ENCODE measurements around the gene ORAI3.

DNA sequence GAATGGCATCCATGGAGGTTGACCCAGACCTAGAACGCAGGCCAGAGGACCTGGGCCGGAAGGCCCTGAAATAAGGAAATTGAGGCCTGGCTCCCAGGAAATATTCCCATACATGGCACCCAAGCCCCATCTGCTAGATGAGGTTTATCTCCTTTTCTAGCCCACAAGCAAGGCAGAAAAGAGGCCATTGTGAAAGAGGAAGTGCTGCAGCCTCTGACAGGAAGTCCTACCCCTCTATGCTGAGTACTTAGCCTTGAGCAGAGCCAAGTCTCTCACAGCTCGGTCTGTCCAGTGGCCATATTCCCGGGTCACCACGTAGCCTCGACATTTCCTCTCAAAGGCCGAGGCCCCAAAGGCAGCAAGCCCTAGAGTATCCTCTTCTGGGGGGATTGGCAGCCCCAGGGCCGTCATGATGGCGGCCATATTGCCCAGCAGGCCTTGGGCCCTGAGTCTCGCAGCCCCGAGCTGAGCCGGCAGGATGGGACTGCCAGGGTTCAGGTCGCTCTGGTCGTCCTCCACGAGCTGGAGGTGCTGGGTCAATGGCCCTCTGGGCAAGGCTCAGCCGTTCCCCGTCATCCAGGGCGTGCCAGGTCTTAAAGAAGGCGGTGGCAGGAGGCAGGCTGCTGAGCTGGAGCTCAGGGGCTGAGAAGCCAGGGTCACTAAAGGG, 44.6 kb upstream of the ORAI3 start:
- TF ChIP-seq, protein P1, sequence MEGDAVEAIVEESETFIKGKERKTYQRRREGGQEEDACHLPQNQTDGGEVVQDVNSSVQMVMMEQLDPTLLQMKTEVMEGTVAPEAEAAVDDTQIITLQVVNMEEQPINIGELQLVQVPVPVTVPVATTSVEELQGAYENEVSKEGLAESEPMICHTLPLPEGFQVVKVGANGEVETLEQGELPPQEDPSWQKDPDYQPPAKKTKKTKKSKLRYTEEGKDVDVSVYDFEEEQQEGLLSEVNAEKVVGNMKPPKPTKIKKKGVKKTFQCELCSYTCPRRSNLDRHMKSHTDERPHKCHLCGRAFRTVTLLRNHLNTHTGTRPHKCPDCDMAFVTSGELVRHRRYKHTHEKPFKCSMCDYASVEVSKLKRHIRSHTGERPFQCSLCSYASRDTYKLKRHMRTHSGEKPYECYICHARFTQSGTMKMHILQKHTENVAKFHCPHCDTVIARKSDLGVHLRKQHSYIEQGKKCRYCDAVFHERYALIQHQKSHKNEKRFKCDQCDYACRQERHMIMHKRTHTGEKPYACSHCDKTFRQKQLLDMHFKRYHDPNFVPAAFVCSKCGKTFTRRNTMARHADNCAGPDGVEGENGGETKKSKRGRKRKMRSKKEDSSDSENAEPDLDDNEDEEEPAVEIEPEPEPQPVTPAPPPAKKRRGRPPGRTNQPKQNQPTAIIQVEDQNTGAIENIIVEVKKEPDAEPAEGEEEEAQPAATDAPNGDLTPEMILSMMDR (IDR thresholded peaks at IDR 0.05): no peak
- no peak for TF ChIP-seq TCF7L2 (IDR thresholded peaks at IDR 0.05; ENCODE audit: low read depth, low read length)
- TF ChIP-seq POLR2AphosphoS5 (IDR thresholded peaks at IDR 0.05; ENCODE audit: low read depth, low read length): no peak
- TF ChIP-seq, protein P2, sequence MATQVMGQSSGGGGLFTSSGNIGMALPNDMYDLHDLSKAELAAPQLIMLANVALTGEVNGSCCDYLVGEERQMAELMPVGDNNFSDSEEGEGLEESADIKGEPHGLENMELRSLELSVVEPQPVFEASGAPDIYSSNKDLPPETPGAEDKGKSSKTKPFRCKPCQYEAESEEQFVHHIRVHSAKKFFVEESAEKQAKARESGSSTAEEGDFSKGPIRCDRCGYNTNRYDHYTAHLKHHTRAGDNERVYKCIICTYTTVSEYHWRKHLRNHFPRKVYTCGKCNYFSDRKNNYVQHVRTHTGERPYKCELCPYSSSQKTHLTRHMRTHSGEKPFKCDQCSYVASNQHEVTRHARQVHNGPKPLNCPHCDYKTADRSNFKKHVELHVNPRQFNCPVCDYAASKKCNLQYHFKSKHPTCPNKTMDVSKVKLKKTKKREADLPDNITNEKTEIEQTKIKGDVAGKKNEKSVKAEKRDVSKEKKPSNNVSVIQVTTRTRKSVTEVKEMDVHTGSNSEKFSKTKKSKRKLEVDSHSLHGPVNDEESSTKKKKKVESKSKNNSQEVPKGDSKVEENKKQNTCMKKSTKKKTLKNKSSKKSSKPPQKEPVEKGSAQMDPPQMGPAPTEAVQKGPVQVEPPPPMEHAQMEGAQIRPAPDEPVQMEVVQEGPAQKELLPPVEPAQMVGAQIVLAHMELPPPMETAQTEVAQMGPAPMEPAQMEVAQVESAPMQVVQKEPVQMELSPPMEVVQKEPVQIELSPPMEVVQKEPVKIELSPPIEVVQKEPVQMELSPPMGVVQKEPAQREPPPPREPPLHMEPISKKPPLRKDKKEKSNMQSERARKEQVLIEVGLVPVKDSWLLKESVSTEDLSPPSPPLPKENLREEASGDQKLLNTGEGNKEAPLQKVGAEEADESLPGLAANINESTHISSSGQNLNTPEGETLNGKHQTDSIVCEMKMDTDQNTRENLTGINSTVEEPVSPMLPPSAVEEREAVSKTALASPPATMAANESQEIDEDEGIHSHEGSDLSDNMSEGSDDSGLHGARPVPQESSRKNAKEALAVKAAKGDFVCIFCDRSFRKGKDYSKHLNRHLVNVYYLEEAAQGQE (IDR thresholded peaks at IDR 0.05; ENCODE audit: insufficient read depth in 1 of 2, low read depth in 2 of 2, low read length in 1 of 2): no peak

Data from Panc1 (cell line).